NB4 (cell line): ENCODE data around the gene IWS1.
"Not testable (repeated sequence)": the region's sequence is repeated elsewhere in the genome, so short reads cannot be mapped to it uniquely, and the experiment has no call there.

Experiments
- DNase-seq: peaks from one replicate; pipeline ENCODE4 v3.0.0; 2010; ENCODE audit warnings: low read depth
- H3K4me3 ChIP-seq: one replicate; pipeline ENCODE4 v1.5.1; 2011; ENCODE audit warnings: mild to moderate bottlenecking, low read depth, low read length, moderate library complexity
- CTCF ChIP-seq: IDR thresholded peaks from one replicate; pipeline ENCODE4 v1.5.1; 2012; ENCODE audit warnings: low read depth, low read length
- MAX ChIP-seq: IDR thresholded peaks from 2 replicates; pipeline ENCODE4 v1.6.1; 2011; ENCODE audit warnings: low read depth, low read length
- MYC ChIP-seq: IDR thresholded peaks from 2 replicates; pipeline ENCODE4 v1.6.1; 2011; ENCODE audit warnings: low read depth, low read length
- POLR2A ChIP-seq: IDR thresholded peaks from 2 replicates; pipeline ENCODE4 v1.6.1; 2011; ENCODE audit warnings: mild to moderate bottlenecking; ENCODE audit not compliant: insufficient read length; ENCODE audit errors: extremely low read depth

Gene IWS1

GRCh38 chr2:127545796-127546195 is 19.5 kb upstream of the IWS1 start:
- no peak for TF ChIP-seq MYC
- no peak for TF ChIP-seq MAX
- TF ChIP-seq CTCF: no peak
- TF ChIP-seq POLR2A: no peak
- no peak for DNase-seq
- H3K4me3 ChIP-seq: no peak overlapping the region

- no peak overlapping the region for H3K4me3 ChIP-seq
- TF ChIP-seq POLR2A: no peak
- no peak for TF ChIP-seq MYC
- TF ChIP-seq MAX: no peak
- TF ChIP-seq CTCF: no peak
- DNase-seq: no peak
Measured at GRCh38 chr2:127545189-127545588, 18.9 kb upstream of the IWS1 start.

- not testable (repeated sequence) for H3K4me3 ChIP-seq, DNase-seq
Measured at GRCh38 chr2:127543013-127543501, 16.8 kb upstream of the IWS1 start.

GRCh38 chr2:127542231-127542630 is 15.9 kb upstream of the IWS1 start:
- TF ChIP-seq MYC: no peak
- no peak for TF ChIP-seq MAX
- TF ChIP-seq CTCF: no peak
- no peak for TF ChIP-seq POLR2A
- DNase-seq: no peak
- no peak overlapping the region for H3K4me3 ChIP-seq

GRCh38 chr2:127541809-127542208 is 15.5 kb upstream of the IWS1 start:
- TF ChIP-seq CTCF: no peak
- TF ChIP-seq MYC: no peak
- no peak for TF ChIP-seq POLR2A
- TF ChIP-seq MAX: no peak
- DNase-seq: no peak
- no peak overlapping the region for H3K4me3 ChIP-seq

GRCh38 chr2:127537644-127538043 is 11.4 kb upstream of the IWS1 start:
- no peak overlapping the region for H3K4me3 ChIP-seq
- TF ChIP-seq MAX (no peak), POLR2A (no peak), CTCF (no peak), MYC (no peak)
- no peak for DNase-seq
